ENCODE data around the gene IRX3. TPM values are rescaled to one million over a fixed set of nuclear protein-coding genes. Genes with fewer than 3 reads are reported as not detected.

Gene IRX3
- not detected for total RNA-seq

DNA sequence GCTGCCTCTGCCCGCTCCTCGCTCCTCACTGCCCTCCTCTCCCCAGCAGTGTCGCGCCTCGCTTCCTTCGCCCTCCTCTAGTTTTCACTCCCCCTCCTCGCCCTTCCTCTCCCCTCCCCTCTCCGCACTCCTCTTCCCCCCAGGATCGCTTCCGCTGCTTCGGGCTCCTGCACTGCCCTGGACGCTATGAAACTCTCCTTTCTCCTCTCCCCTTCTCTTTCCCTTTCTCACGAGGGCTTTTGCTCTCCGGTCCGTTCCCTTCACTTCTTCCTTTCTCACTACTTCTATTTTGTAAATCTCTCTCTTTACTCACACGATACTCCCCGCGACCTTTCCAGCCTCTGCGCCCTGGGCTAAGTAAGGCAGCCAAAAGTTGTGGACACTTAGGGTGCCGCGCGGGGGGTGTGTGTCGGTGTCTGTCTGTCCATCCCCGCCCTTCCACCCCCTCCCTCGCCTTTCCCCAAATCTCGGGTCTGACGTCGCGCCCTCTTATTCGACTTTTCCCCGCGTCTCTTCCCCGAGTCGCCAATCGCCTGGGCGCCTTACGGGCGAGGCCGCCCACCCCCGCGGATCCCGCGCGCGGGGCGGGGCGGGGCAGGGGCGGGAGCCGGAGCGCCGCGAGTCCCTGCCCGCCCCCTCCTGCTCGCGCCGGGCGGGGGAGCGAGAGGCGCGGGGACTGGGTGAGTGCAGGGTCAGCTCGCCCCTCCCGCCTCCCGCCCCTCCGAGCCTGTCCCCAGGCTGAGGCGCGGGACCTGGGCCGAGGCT is at the start of gene IRX3:
Gene IRX3 (minus strand): TSS at position 422 of the 765 bp plus-strand sequence. CDS start 737 bp downstream, outside the sequence.
- TF ChIP-seq POLR2A (IDR thresholded peaks at IDR 0.05): no peak
- TF ChIP-seq, protein P1, sequence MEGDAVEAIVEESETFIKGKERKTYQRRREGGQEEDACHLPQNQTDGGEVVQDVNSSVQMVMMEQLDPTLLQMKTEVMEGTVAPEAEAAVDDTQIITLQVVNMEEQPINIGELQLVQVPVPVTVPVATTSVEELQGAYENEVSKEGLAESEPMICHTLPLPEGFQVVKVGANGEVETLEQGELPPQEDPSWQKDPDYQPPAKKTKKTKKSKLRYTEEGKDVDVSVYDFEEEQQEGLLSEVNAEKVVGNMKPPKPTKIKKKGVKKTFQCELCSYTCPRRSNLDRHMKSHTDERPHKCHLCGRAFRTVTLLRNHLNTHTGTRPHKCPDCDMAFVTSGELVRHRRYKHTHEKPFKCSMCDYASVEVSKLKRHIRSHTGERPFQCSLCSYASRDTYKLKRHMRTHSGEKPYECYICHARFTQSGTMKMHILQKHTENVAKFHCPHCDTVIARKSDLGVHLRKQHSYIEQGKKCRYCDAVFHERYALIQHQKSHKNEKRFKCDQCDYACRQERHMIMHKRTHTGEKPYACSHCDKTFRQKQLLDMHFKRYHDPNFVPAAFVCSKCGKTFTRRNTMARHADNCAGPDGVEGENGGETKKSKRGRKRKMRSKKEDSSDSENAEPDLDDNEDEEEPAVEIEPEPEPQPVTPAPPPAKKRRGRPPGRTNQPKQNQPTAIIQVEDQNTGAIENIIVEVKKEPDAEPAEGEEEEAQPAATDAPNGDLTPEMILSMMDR (IDR thresholded peaks at IDR 0.05): no peak
- DNase-seq: peak in 1 of 3 donors; percentile 47
- Histone ChIP-seq H3K27me3 (peaks cover 0 to 78% of the 10 kb centered on the region in 2 donors), H3K36me3 (no peaks in the 10 kb centered on the region), H3K4me3 (peak within 1 kb of the TSS in 3 of 4 donors; percentile 26 to 51 (median 44)), H3K9me3 (no peaks in the 10 kb centered on the region), H3K27ac (no peak within 1 kb of the TSS), H3K4me1 (peaks cover 0 to 56% (median 0%) of the 10 kb centered on the region in 4 donors)

DNA sequence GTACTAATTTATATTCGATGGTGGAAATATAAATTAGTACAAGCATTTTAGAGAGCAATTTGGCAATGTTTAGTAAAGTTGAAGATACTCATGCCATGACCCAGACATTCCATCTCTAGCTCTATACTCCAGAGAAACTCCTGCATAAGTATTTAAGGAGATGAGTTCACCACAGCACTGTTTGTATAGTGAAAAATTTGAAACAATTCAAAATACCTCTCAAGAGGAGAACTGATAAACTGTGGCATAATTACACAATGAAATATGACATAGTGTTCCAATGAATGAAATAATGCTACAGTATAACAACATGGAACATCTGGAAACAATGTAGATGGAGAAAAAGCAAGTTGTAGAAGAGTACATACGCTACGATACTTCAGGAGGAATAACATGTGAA is 48.6 kb upstream of the IRX3 start:
- Histone ChIP-seq H3K27ac (no peak overlapping the region), H3K36me3 (no peaks in the 10 kb centered on the region), H3K9me3 (no peaks in the 10 kb centered on the region), H3K4me3 (no peak overlapping the region), H3K4me1 (no peaks in the 10 kb centered on the region), H3K27me3 (no peaks in the 10 kb centered on the region)
- no peak for DNase-seq
- no peak for TF ChIP-seq POLR2A (IDR thresholded peaks at IDR 0.05)
- TF ChIP-seq, protein P1 (IDR thresholded peaks at IDR 0.05): no peak

GRCh38 chr16:54334208-54334607 is 47.6 kb upstream of the IRX3 start:
- Histone ChIP-seq H3K36me3 (no peaks in the 10 kb centered on the region), H3K27ac (no peak overlapping the region), H3K9me3 (no peaks in the 10 kb centered on the region), H3K4me1 (no peaks in the 10 kb centered on the region), H3K27me3 (no peaks in the 10 kb centered on the region), H3K4me3 (no peak overlapping the region)
- DNase-seq: no peak
- TF ChIP-seq, protein P1 (IDR thresholded peaks at IDR 0.05): no peak
- TF ChIP-seq POLR2A (IDR thresholded peaks at IDR 0.05): no peak

GRCh38 chr16:54331241-54332002 is 44.8 kb upstream of the IRX3 start:
- H3K9me3 ChIP-seq: no peaks in the 10 kb centered on the region
- TF ChIP-seq, protein P1 (IDR thresholded peaks at IDR 0.05): no peak
- no peak for TF ChIP-seq POLR2A (IDR thresholded peaks at IDR 0.05)
- no peak for DNase-seq

GRCh38 chr16:54327609-54328008 is 41.0 kb upstream of the IRX3 start:
- TF ChIP-seq POLR2A (IDR thresholded peaks at IDR 0.05): no peak
- TF ChIP-seq, protein P1 (IDR thresholded peaks at IDR 0.05): no peak
- DNase-seq: no peak
- Histone ChIP-seq H3K9me3 (no peaks in the 10 kb centered on the region), H3K27me3 (no peaks in the 10 kb centered on the region), H3K4me3 (no peak overlapping the region), H3K4me1 (no peaks in the 10 kb centered on the region), H3K36me3 (no peaks in the 10 kb centered on the region), H3K27ac (no peak overlapping the region)

More at GRCh38 chr16:54331241-54332002, 44.8 kb upstream of the IRX3 start:
- no peaks in the 10 kb centered on the region for H3K36me3 ChIP-seq
- no peaks in the 10 kb centered on the region for H3K27me3 ChIP-seq
- H3K4me1 ChIP-seq: no peaks in the 10 kb centered on the region
- no peak overlapping the region for H3K4me3 ChIP-seq
- H3K27ac ChIP-seq: no peak overlapping the region

All from Peyer's patch (tissue), 4 donors.